ENCODE results near the gene ADCY4.

The ADCY4 gene

GRCh38 chr14:24369907-24370687 is 35.2 kb upstream of the ADCY4 start:
- H3K4me3 Mint-ChIP-seq: no peak overlapping the region
- no peaks in the 10 kb centered on the region for H3K36me3 Mint-ChIP-seq
- no peaks in the 10 kb centered on the region for H3K9me3 Mint-ChIP-seq
- H3K27me3 Mint-ChIP-seq: peaks cover 16% of the 10 kb centered on the region
- H3K27ac Mint-ChIP-seq: no peak overlapping the region
- ATAC-seq: no peak
- H3K4me1 Mint-ChIP-seq: peaks cover 31% of the 10 kb centered on the region

GRCh38 chr14:24369463-24369862 is 34.6 kb upstream of the ADCY4 start:
- peak overlapping the region; percentile 93 for H3K27ac Mint-ChIP-seq
- H3K4me3 Mint-ChIP-seq: peak overlapping the region; percentile 29
- H3K36me3 Mint-ChIP-seq: no peaks in the 10 kb centered on the region
- H3K27me3 Mint-ChIP-seq: peaks cover 19% of the 10 kb centered on the region
- no peak for ATAC-seq
- H3K9me3 Mint-ChIP-seq: no peaks in the 10 kb centered on the region
- H3K4me1 Mint-ChIP-seq: peaks cover 34% of the 10 kb centered on the region

- H3K36me3 Mint-ChIP-seq: no peaks in the 10 kb centered on the region
- no peak for ATAC-seq
- H3K27me3 Mint-ChIP-seq: peaks cover 19% of the 10 kb centered on the region
- peak overlapping the region; percentile 74 for H3K4me3 Mint-ChIP-seq
- peaks cover 34% of the 10 kb centered on the region for H3K4me1 Mint-ChIP-seq
- peak overlapping the region; percentile 93 for H3K27ac Mint-ChIP-seq
- no peaks in the 10 kb centered on the region for H3K9me3 Mint-ChIP-seq
These were observed 33.8 kb upstream of the ADCY4 start for GRCh38 chr14:24368562-24369252.

- ATAC-seq: no peak
- Mint-ChIP-seq H3K27ac (peak overlapping the region; percentile 93), H3K36me3 (no peaks in the 10 kb centered on the region), H3K9me3 (no peaks in the 10 kb centered on the region), H3K4me3 (peak overlapping the region; percentile 74), H3K4me1 (peaks cover 34% of the 10 kb centered on the region), H3K27me3 (peaks cover 19% of the 10 kb centered on the region)
These were observed 33.3 kb upstream of the ADCY4 start for GRCh38 chr14:24368212-24368561.

- H3K27me3 Mint-ChIP-seq: peaks cover 19% of the 10 kb centered on the region
- no peaks in the 10 kb centered on the region for H3K9me3 Mint-ChIP-seq
- H3K27ac Mint-ChIP-seq: peak within 1 kb of the TSS; percentile 93
- H3K4me1 Mint-ChIP-seq: peaks cover 34% of the 10 kb centered on the region
- no peaks in the 10 kb centered on the region for H3K36me3 Mint-ChIP-seq
- H3K4me3 Mint-ChIP-seq: peak within 1 kb of the TSS; percentile 74
- ATAC-seq: no peak
These were observed 32.8 kb upstream of the ADCY4 start, which contains the start of gene NFATC4 for GRCh38 chr14:24367514-24368211. NFATC4 (plus strand) TSS chr14:24368184; CDS start chr14:24368341, 157 bp downstream.

- peak; percentile 93 for ATAC-seq
- peak overlapping the region; percentile 93 for H3K27ac Mint-ChIP-seq
- peaks cover 34% of the 10 kb centered on the region for H3K4me1 Mint-ChIP-seq
- peak overlapping the region; percentile 74 for H3K4me3 Mint-ChIP-seq
- no peaks in the 10 kb centered on the region for H3K36me3 Mint-ChIP-seq
- H3K27me3 Mint-ChIP-seq: peaks cover 19% of the 10 kb centered on the region
- H3K9me3 Mint-ChIP-seq: no peaks in the 10 kb centered on the region
These were observed 32.0 kb upstream of the ADCY4 start for GRCh38 chr14:24366721-24367513.

GRCh38 chr14:24366413-24366720 is 31.5 kb upstream of the ADCY4 start:
- H3K36me3 Mint-ChIP-seq: no peaks in the 10 kb centered on the region
- H3K27ac Mint-ChIP-seq: peak overlapping the region; percentile 93
- peak overlapping the region; percentile 74 for H3K4me3 Mint-ChIP-seq
- no peaks in the 10 kb centered on the region for H3K9me3 Mint-ChIP-seq
- H3K27me3 Mint-ChIP-seq: peaks cover 19% of the 10 kb centered on the region
- H3K4me1 Mint-ChIP-seq: peaks cover 34% of the 10 kb centered on the region
- peak; percentile 0 for ATAC-seq

- Mint-ChIP-seq H3K4me1 (peaks cover 34% of the 10 kb centered on the region), H3K36me3 (no peaks in the 10 kb centered on the region), H3K27me3 (peaks cover 19% of the 10 kb centered on the region), H3K27ac (peak overlapping the region; percentile 93), H3K9me3 (no peaks in the 10 kb centered on the region), H3K4me3 (peak overlapping the region; percentile 70)
- ATAC-seq: peak; percentile 60
These were observed 30.9 kb upstream of the ADCY4 start for GRCh38 chr14:24365600-24366412.

- Mint-ChIP-seq H3K27ac (no peak overlapping the region), H3K4me1 (peaks cover 34% of the 10 kb centered on the region), H3K9me3 (no peaks in the 10 kb centered on the region), H3K36me3 (no peaks in the 10 kb centered on the region), H3K4me3 (no peak overlapping the region), H3K27me3 (peaks cover 19% of the 10 kb centered on the region)
- ATAC-seq: no peak
These were observed 30.0 kb upstream of the ADCY4 start for GRCh38 chr14:24364841-24365240.

- H3K27me3 Mint-ChIP-seq: peaks cover 19% of the 10 kb centered on the region
- H3K36me3 Mint-ChIP-seq: no peaks in the 10 kb centered on the region
- ATAC-seq: no peak
These were observed 28.5 kb upstream of the ADCY4 start for GRCh38 chr14:24363401-24363800.

GRCh38 chr14:24362241-24362960 is 27.5 kb upstream of the ADCY4 start:
- Mint-ChIP-seq H3K9me3 (no peaks in the 10 kb centered on the region), H3K27ac (no peak overlapping the region), H3K36me3 (no peaks in the 10 kb centered on the region), H3K4me1 (peaks cover 23% of the 10 kb centered on the region), H3K27me3 (peaks cover 19% of the 10 kb centered on the region), H3K4me3 (no peak overlapping the region)
- no peak for ATAC-seq

More at GRCh38 chr14:24363401-24363800, 28.5 kb upstream of the ADCY4 start:
- H3K4me3 Mint-ChIP-seq: no peak overlapping the region
- H3K4me1 Mint-ChIP-seq: peaks cover 33% of the 10 kb centered on the region
- no peaks in the 10 kb centered on the region for H3K9me3 Mint-ChIP-seq
- H3K27ac Mint-ChIP-seq: no peak overlapping the region

- no peak overlapping the region for H3K27ac Mint-ChIP-seq
- no peaks in the 10 kb centered on the region for H3K36me3 Mint-ChIP-seq
- no peak overlapping the region for H3K4me3 Mint-ChIP-seq
- peaks cover 15% of the 10 kb centered on the region for H3K4me1 Mint-ChIP-seq
- ATAC-seq: no peak
- H3K9me3 Mint-ChIP-seq: no peaks in the 10 kb centered on the region
- H3K27me3 Mint-ChIP-seq: peaks cover 20% of the 10 kb centered on the region
These were observed 26.5 kb upstream of the ADCY4 start for GRCh38 chr14:24361326-24361725.

GRCh38 chr14:24360281-24360680 is 25.4 kb upstream of the ADCY4 start:
- no peaks in the 10 kb centered on the region for H3K36me3 Mint-ChIP-seq
- ATAC-seq: no peak
- peaks cover 5% of the 10 kb centered on the region for H3K4me1 Mint-ChIP-seq
- H3K4me3 Mint-ChIP-seq: no peak overlapping the region
- no peaks in the 10 kb centered on the region for H3K9me3 Mint-ChIP-seq
- H3K27me3 Mint-ChIP-seq: peaks cover 19% of the 10 kb centered on the region
- H3K27ac Mint-ChIP-seq: no peak overlapping the region

GRCh38 chr14:24356208-24356607 is 21.3 kb upstream of the ADCY4 start:
- H3K27me3 Mint-ChIP-seq: peaks cover 45% of the 10 kb centered on the region
- H3K36me3 Mint-ChIP-seq: no peaks in the 10 kb centered on the region
- no peak overlapping the region for H3K4me3 Mint-ChIP-seq
- peaks cover 5% of the 10 kb centered on the region for H3K4me1 Mint-ChIP-seq
- H3K27ac Mint-ChIP-seq: no peak overlapping the region
- ATAC-seq: no peak
- H3K9me3 Mint-ChIP-seq: no peaks in the 10 kb centered on the region
